Breast epithelium (tissue), 4 donors: ENCODE measurements around the gene MGAT4A. TPM values are rescaled to one million over a fixed set of nuclear protein-coding genes. Genes with fewer than 3 reads are reported as not detected.

Experiments used
- DNase-seq, 2 donors: peaks; one replicate each; pipeline ENCODE4 v3.0.0-alpha.2; 2019; ENCODE audit warnings: low spot score in 2 of 2
- H3K27ac ChIP-seq, 2 donors: fragments of 200-600 bp; sonication (generic) in 1 of 2; one replicate each; pipeline ENCODE4 v1.5.1; 2016 to 2019; ENCODE audit warnings: mild to moderate bottlenecking in 1 of 2
- H3K27me3 ChIP-seq, 2 donors: fragments of 200-600 bp; sonication (generic) in 1 of 2; one replicate each; pipeline versions ENCODE4 v1.5.1 to v1.6.0; 2017 to 2019; ENCODE audit warnings: control low read depth in 1 of 2, mild to moderate bottlenecking in 1 of 2
- H3K36me3 ChIP-seq: fragments of 200-600 bp; one replicate; pipeline ENCODE4 v1.5.1; 2019
- H3K4me1 ChIP-seq, 2 donors: fragments of 200-600 bp; sonication (generic); one replicate each; pipeline ENCODE4 v1.5.1; 2016 to 2019; ENCODE audit warnings: control low read depth in 1 of 2
- H3K4me3 ChIP-seq, 3 donors: fragments of 200-600 bp; sonication (generic); 1 replicate in 2 of 3; 2 replicates in 1 of 3; pipeline ENCODE4 v1.5.1; 2016 to 2019; ENCODE audit warnings: mild to moderate bottlenecking in 3 of 3, moderate library complexity in 2 of 3
- H3K9me3 ChIP-seq, 2 donors: fragments of 200-600 bp; sonication (generic) in 1 of 2; one replicate each; pipeline ENCODE4 v1.5.1; 2016 to 2019; ENCODE audit warnings: control low read depth in 1 of 2
- CTCF ChIP-seq, 3 donors: fragments of 450-650 bp; IDR thresholded peaks; one replicate each; pipeline ENCODE4 v1.5.1; 2016 to 2017; ENCODE audit warnings: antibody characterized with exemption in 3 of 3, mild to moderate bottlenecking in 3 of 3, moderate library complexity in 3 of 3
- POLR2A ChIP-seq: fragments of 450-650 bp; IDR thresholded peaks from one replicate; pipeline ENCODE4 v1.6.1; 2016; ENCODE audit warnings: antibody characterized with exemption, mild to moderate bottlenecking, moderate library complexity
- POLR2AphosphoS5 ChIP-seq, 3 donors: sonication (generic); formaldehyde crosslinking; IDR thresholded peaks; one replicate each; pipeline ENCODE4 v1.6.1; 2017; ENCODE audit warnings: antibody characterized with exemption in 3 of 3
- intact Hi-C: fragments of 100-400 bp; cut with DNase I; formaldehyde crosslinking; loops from one replicate; pipeline ENCODE4 v1.15.1; 2023; ENCODE audit warnings: low total_unique reads
- total RNA-seq, 3 donors: library from RNA; depleted of rRNA; stranded (reverse); fragments of >200 nt; gene quantifications; one replicate each; pipeline ENCODE4 v1.1.0, GENCODE V29; 2016

The MGAT4A gene
- total RNA-seq, 3 donors from 2014 or later, result 28.6 to 41.1 (median 34.4) TPM

- TF ChIP-seq POLR2AphosphoS5 (IDR thresholded peaks at IDR 0.05) (no peak), CTCF (IDR thresholded peaks at IDR 0.05) (no peak), POLR2A (no peak)
- no peak overlapping the region for H3K27ac ChIP-seq
- no peaks in the 10 kb centered on the region for H3K36me3 ChIP-seq
- intact Hi-C loops, result no loop called here
- H3K9me3 ChIP-seq, result no peaks in the 10 kb centered on the region
- no peak overlapping the region for H3K4me3 ChIP-seq
- no peaks in the 10 kb centered on the region for H3K27me3 ChIP-seq
- no peaks in the 10 kb centered on the region for H3K4me1 ChIP-seq
- DNase-seq, result no peak
These were observed 93.4 kb downstream of the MGAT4A start for GRCh38 chr2:98637401-98638147.

DNA sequence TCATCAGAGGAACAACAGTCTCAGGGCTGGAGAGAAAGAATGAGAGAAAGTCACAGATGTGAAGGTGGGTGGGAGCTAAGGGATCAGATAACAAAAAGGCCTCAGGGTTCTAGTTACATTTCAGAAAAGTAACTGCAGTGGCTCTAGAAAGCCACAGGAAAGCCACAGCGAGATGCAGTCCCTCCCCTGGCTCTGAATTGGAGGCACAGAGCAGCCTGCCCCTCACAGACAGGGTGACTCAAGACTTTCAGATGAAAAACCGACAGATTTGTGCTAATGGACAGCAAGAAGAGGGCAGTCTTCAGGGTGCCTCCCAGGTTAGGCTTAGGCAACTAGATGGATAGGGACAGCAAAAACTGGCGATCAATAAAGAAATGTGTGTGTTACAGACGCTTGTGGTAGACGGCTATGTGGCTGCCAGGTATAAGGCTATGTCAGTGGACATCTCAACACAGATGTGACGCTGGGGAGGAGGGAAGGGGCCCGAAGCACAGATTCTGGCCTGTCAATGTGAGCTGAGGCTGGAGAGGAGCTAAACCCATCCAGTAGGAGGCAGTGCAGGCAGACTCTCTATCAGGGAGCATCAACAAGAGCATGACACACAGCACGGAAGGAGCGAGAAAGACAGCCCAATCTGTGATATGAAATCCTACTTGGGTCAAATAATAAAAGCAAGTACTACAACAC, 96.4 kb downstream of the MGAT4A start:
- no peak for TF ChIP-seq POLR2A
- no peak for TF ChIP-seq POLR2AphosphoS5 (IDR thresholded peaks at IDR 0.05)
- no peak for TF ChIP-seq CTCF (IDR thresholded peaks at IDR 0.05)
- no peak overlapping the region for H3K4me3 ChIP-seq
- intact Hi-C loops, result no loop called here
- no peak for DNase-seq
- H3K27ac ChIP-seq, result no peak overlapping the region
- no peaks in the 10 kb centered on the region for H3K36me3 ChIP-seq
- no peaks in the 10 kb centered on the region for H3K27me3 ChIP-seq
- H3K4me1 ChIP-seq, result no peaks in the 10 kb centered on the region
- no peaks in the 10 kb centered on the region for H3K9me3 ChIP-seq

- no peak for DNase-seq
- H3K36me3 ChIP-seq, result no peaks in the 10 kb centered on the region
- TF ChIP-seq POLR2AphosphoS5 (IDR thresholded peaks at IDR 0.05), result no peak
- TF ChIP-seq POLR2A, result no peak
- no peak for TF ChIP-seq CTCF (IDR thresholded peaks at IDR 0.05)
These were observed 98.6 kb downstream of the MGAT4A start for GRCh38 chr2:98632351-98632750.

DNA sequence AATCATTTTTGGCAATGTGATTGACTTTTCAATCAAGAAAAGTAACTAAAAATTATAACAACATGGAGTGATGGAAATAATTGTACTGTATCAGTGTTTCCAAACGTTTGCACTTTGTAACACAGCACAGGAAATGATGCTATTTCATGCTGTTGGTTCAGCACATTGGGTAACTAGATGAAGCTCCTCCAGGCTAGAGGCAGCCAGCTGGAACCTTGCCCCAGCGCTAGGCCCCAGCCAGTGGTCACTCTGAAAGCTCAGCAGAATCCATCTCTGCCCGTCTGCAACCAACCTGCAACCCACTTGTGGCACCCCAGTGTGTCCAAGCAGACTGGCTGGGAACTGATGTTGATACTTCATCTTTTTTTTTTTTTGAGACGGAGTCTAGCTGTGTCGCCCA, 107.3 kb downstream of the MGAT4A start:
- Histone ChIP-seq H3K27ac (no peak overlapping the region), H3K4me1 (no peaks in the 10 kb centered on the region), H3K4me3 (no peak overlapping the region), H3K27me3 (no peaks in the 10 kb centered on the region), H3K9me3 (no peaks in the 10 kb centered on the region), H3K36me3 (no peaks in the 10 kb centered on the region)
- intact Hi-C loops, result no loop called here
- no peak for DNase-seq
- TF ChIP-seq POLR2AphosphoS5 (IDR thresholded peaks at IDR 0.05) (no peak), CTCF (IDR thresholded peaks at IDR 0.05) (no peak), POLR2A (no peak)

More at GRCh38 chr2:98632351-98632750, 98.6 kb downstream of the MGAT4A start:
- Histone ChIP-seq H3K4me1 (no peaks in the 10 kb centered on the region), H3K4me3 (no peak overlapping the region), H3K27me3 (no peaks in the 10 kb centered on the region), H3K27ac (no peak overlapping the region), H3K9me3 (no peaks in the 10 kb centered on the region)
- intact Hi-C loops, result no loop called here

DNA sequence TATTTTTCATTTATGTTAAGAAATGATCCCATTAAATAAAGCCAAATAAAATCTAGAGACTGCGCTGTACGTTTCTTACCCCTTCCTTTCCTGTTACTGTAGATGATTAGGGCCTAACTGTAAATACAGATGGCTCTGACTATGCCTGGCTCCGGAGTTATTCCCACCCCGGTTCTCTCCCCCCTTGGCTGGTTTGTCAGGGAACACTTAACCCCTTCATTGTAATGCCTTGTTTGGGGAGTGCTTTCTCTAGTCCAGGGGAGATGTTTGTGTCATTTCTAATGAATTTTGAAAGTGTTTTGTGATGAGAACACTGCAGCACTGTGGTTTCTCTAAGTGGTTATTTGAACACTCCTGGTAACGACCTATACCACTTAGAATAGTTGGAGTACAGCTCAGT, 113.8 kb downstream of the MGAT4A start:
- Histone ChIP-seq H3K4me3 (no peak overlapping the region), H3K4me1 (no peaks in the 10 kb centered on the region), H3K36me3 (peaks cover 7% of the 10 kb centered on the region), H3K27me3 (no peaks in the 10 kb centered on the region), H3K27ac (no peak overlapping the region), H3K9me3 (no peaks in the 10 kb centered on the region)
- DNase-seq, result no peak
- no peak for TF ChIP-seq POLR2AphosphoS5 (IDR thresholded peaks at IDR 0.05)
- TF ChIP-seq POLR2A, result no peak
- TF ChIP-seq CTCF (IDR thresholded peaks at IDR 0.05), result no peak
- intact Hi-C loops, result no loop called here
